Kidney epithelial cell (primary cell): Measurements from ENCODE around the gene BMAL1. TPM values are rescaled to one million over a fixed set of nuclear protein-coding genes. Genes with fewer than 3 reads are reported as not detected.

ENCODE experiments used
- DNase-seq: peaks from one replicate; pipeline ENCODE4 v3.0.0-alpha.2; 2010; ENCODE audit warnings: low read depth
- H3K27me3 ChIP-seq: 2 replicates; pipeline ENCODE4 v1.6.0; 2011; ENCODE audit warnings: low read length; ENCODE audit not compliant: control insufficient read depth, insufficient read depth
- H3K36me3 ChIP-seq: 2 replicates; pipeline ENCODE4 v1.5.1; 2011; ENCODE audit warnings: low read length; ENCODE audit not compliant: control insufficient read depth, insufficient read depth
- H3K4me3 ChIP-seq: 2 replicates; pipeline ENCODE4 v1.5.1; 2011; ENCODE audit warnings: low read depth, mild to moderate bottlenecking, control low read depth, low read length
- CTCF ChIP-seq: IDR thresholded peaks from 2 replicates; pipeline ENCODE4 v1.5.1; 2011; ENCODE audit warnings: mild to moderate bottlenecking, moderate library complexity, low read length, control low read depth, inconsistent platforms; ENCODE audit not compliant: insufficient read depth, poor library complexity, severe bottlenecking
- total RNA-seq: library from RNA; depleted of rRNA; stranded (reverse); fragments of >200 nt; gene quantifications from 2 replicates; pipeline ENCODE4 v1.2.3, GENCODE V29; 2015

Gene BMAL1
- total RNA-seq, 1 donor from 2014 or later = 15.0 TPM

- Histone ChIP-seq H3K27me3 (no peaks in the 10 kb centered on the region), H3K4me3 (no peak overlapping the region), H3K36me3 (no peaks in the 10 kb centered on the region)
- DNase-seq = no peak
- no peak for TF ChIP-seq CTCF
Measured at GRCh38 chr11:13333456-13333957, 55.9 kb downstream of the BMAL1 start.

GRCh38 chr11:13334034-13334786 is 56.6 kb downstream of the BMAL1 start:
- no peak for DNase-seq
- H3K27me3 ChIP-seq = no peaks in the 10 kb centered on the region
- H3K4me3 ChIP-seq = no peak overlapping the region
- TF ChIP-seq CTCF = no peak
- H3K36me3 ChIP-seq = no peaks in the 10 kb centered on the region

GRCh38 chr11:13335319-13335718 is 57.7 kb downstream of the BMAL1 start:
- DNase-seq = no peak
- H3K27me3 ChIP-seq = no peaks in the 10 kb centered on the region
- peak; percentile 79 for TF ChIP-seq CTCF

GRCh38 chr11:13336246-13336878 is 58.8 kb downstream of the BMAL1 start:
- Histone ChIP-seq H3K36me3 (no peaks in the 10 kb centered on the region), H3K27me3 (no peaks in the 10 kb centered on the region), H3K4me3 (no peak overlapping the region)
- DNase-seq = no peak
- no peak for TF ChIP-seq CTCF

More at GRCh38 chr11:13335319-13335718, 57.7 kb downstream of the BMAL1 start:
- H3K4me3 ChIP-seq = no peak overlapping the region
- H3K36me3 ChIP-seq = no peaks in the 10 kb centered on the region

- TF ChIP-seq CTCF = no peak
- no peaks in the 10 kb centered on the region for H3K36me3 ChIP-seq
- no peak for DNase-seq
- no peak overlapping the region for H3K4me3 ChIP-seq
- H3K27me3 ChIP-seq = no peaks in the 10 kb centered on the region
Measured at GRCh38 chr11:13338019-13338426, 60.4 kb downstream of the BMAL1 start.
